WTC11 (cell line): ENCODE data around the gene CRKL. TPM values are rescaled to one million over a fixed set of nuclear protein-coding genes. Genes with fewer than 3 reads are reported as not detected.

Experiments used
- ATAC-seq: fragments of 200-7000 bp; cut with Tn5 transposase; 2 replicates; pipeline ENCODE4 v1.10.0; 2021; ENCODE audit warnings: mild to moderate bottlenecking, moderate library complexity
- CTCF ChIA-PET: fragments of 300-600 bp; sonication (Branson Sonifier 250); formaldehyde crosslinking; loops from one replicate; lab custom pipeline; 2021; ENCODE audit warnings: antibody characterized with exemption; lab: Charles Lee
- POLR2A ChIA-PET: fragments of 350-600 bp; sonication (Branson Sonifier 250); formaldehyde crosslinking; loops from one replicate; lab custom pipeline; 2021; ENCODE audit warnings: antibody characterized with exemption; lab: Charles Lee
- DNase-seq: peaks from one replicate; pipeline ENCODE4 v3.0.0; 2021; ENCODE audit warnings: low spot score
- H3K27ac Mint-ChIP-seq: 2 replicates; pipeline ENCODE4 v1.8.0; 2021; ENCODE audit warnings: mixed read lengths
- H3K27me3 Mint-ChIP-seq: 2 replicates; pipeline ENCODE4 v1.8.0; 2021; ENCODE audit warnings: low read depth, mild to moderate bottlenecking, moderate library complexity, mixed read lengths
- H3K36me3 Mint-ChIP-seq: 2 replicates; pipeline ENCODE4 v1.8.0; 2021; ENCODE audit warnings: mixed read lengths
- H3K4me1 Mint-ChIP-seq: 2 replicates; pipeline ENCODE4 v1.8.0; 2022; ENCODE audit warnings: mixed read lengths
- H3K4me3 Mint-ChIP-seq: 2 replicates; pipeline ENCODE4 v1.8.0; 2021; ENCODE audit warnings: mild to moderate bottlenecking, moderate library complexity, mixed read lengths
- H3K9me3 Mint-ChIP-seq: 2 replicates; pipeline ENCODE4 v1.8.0; 2021; ENCODE audit warnings: mixed read lengths
- FOXJ3 ChIP-seq: sonication (generic); formaldehyde crosslinking; IDR thresholded peaks from 2 replicates; pipeline ENCODE4 v1.9.0; 2021; ENCODE audit warnings: missing genetic modification reagents, mild to moderate bottlenecking, borderline replicate concordance
- FOXP4 ChIP-seq: sonication (generic); formaldehyde crosslinking; IDR thresholded peaks from 2 replicates; pipeline ENCODE4 v1.8.0; 2022; ENCODE audit warnings: mild to moderate bottlenecking, missing genetic modification reagents
- GABPB1 ChIP-seq: sonication (generic); formaldehyde crosslinking; IDR thresholded peaks from 2 replicates; pipeline ENCODE4 v1.8.1; 2023; ENCODE audit warnings: mild to moderate bottlenecking, missing genetic modification reagents
- MYBL2 ChIP-seq: sonication (generic); formaldehyde crosslinking; IDR thresholded peaks from 2 replicates; pipeline ENCODE4 v1.8.1; 2023; ENCODE audit warnings: mild to moderate bottlenecking, moderate library complexity, missing genetic modification reagents
- NFE2L1 ChIP-seq: sonication (generic); formaldehyde crosslinking; IDR thresholded peaks from 2 replicates; pipeline ENCODE4 v1.8.1; 2023; ENCODE audit warnings: missing genetic modification reagents
- OVOL2 ChIP-seq: fragments of 250-450 bp; sonication (Bioruptor Pico); IDR thresholded peaks from 2 replicates; pipeline ENCODE4 v1.9.0; 2021; ENCODE audit warnings: mild to moderate bottlenecking, borderline replicate concordance
- SOX15 ChIP-seq: fragments of 250-450 bp; sonication (Bioruptor Pico); IDR thresholded peaks from 2 replicates; pipeline ENCODE4 v1.9.0; 2021; ENCODE audit warnings: mild to moderate bottlenecking
- TCF7 ChIP-seq: sonication (generic); formaldehyde crosslinking; IDR thresholded peaks from 2 replicates; pipeline ENCODE4 v1.8.0; 2022; ENCODE audit warnings: mild to moderate bottlenecking, low read depth, missing genetic modification reagents, moderate library complexity
- USF1 ChIP-seq: sonication (generic); formaldehyde crosslinking; IDR thresholded peaks from 2 replicates; pipeline ENCODE4 v1.8.0; 2022; ENCODE audit warnings: mild to moderate bottlenecking, missing genetic modification reagents
- ZBTB21 ChIP-seq: sonication (generic); formaldehyde crosslinking; IDR thresholded peaks from 2 replicates; pipeline ENCODE4 v1.8.1; 2023; ENCODE audit warnings: mild to moderate bottlenecking, missing genetic modification reagents, borderline replicate concordance
- ZNF281 ChIP-seq: sonication (generic); formaldehyde crosslinking; IDR thresholded peaks from 2 replicates; pipeline ENCODE4 v1.8.0; 2023; ENCODE audit warnings: mild to moderate bottlenecking, missing genetic modification reagents
- ZNF396 ChIP-seq: fragments of 250-450 bp; sonication (Bioruptor Pico); IDR thresholded peaks from 2 replicates; pipeline ENCODE4 v1.8.0; 2021; ENCODE audit warnings: mild to moderate bottlenecking, moderate library complexity, borderline replicate concordance
- ZNF532 ChIP-seq: fragments of 250-450 bp; sonication (Bioruptor Pico); IDR thresholded peaks from 2 replicates; pipeline ENCODE4 v1.9.0; 2021; ENCODE audit warnings: mild to moderate bottlenecking, borderline replicate concordance
- ZSCAN18 ChIP-seq: fragments of 250-450 bp; sonication (Bioruptor Pico); IDR thresholded peaks from 2 replicates; pipeline ENCODE4 v2.1.2; 2022; ENCODE audit warnings: mild to moderate bottlenecking, moderate library complexity
- total RNA-seq: library from RNA; stranded (reverse); gene quantifications from 3 replicates; pipeline ENCODE4 v1.2.3, GENCODE V29; 2021
- TF ChIP-seq, protein P1 (sequence below): fragments of 250-450 bp; sonication (Bioruptor Pico); IDR thresholded peaks from 2 replicates; pipeline ENCODE4 v1.9.0; 2021; ENCODE audit warnings: mild to moderate bottlenecking

CRKL gene
- total RNA-seq, 1 experiment from 2014 or later, result 114 TPM

DNA sequence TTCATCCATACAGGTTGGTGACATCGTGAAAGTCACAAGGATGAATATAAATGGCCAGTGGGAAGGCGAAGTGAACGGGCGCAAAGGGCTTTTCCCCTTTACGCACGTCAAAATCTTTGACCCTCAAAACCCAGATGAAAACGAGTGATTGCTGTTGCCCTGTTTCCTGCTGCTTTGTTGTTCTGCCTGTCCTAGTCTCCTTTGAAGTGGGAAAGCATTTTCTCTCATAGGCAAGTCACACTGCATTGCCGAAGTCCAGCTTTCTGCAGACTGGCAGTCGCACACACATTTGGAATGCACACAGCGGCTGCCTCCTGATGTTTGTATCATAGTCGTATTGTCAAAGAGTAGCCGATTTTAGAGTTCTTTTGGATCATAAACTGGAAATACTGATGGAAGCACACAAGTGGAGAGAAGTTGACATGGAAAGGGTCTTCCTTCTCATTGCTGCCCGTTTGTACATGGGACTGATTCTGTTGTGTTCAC, 32.5 kb downstream of the CRKL start:
- DNase-seq (no peak), ATAC-seq (no peak)
- Mint-ChIP-seq H3K4me3 (no peak overlapping the region), H3K36me3 (peaks cover 42% of the 10 kb centered on the region), H3K9me3 (no peaks in the 10 kb centered on the region), H3K27ac (peak overlapping the region; percentile 66; the same call in 1 of the 2 replicates), H3K4me1 (peaks cover 23% of the 10 kb centered on the region), H3K27me3 (no peaks in the 10 kb centered on the region)
- POLR2A ChIA-PET, result no interaction called here
- TF ChIP-seq ZNF281 (CRISPR knock-in tag) (no peak), GABPB1 (CRISPR knock-in tag) (peak; percentile 39; the same call in 1 of the 2 replicates)
- TF ChIP-seq, protein P1, sequence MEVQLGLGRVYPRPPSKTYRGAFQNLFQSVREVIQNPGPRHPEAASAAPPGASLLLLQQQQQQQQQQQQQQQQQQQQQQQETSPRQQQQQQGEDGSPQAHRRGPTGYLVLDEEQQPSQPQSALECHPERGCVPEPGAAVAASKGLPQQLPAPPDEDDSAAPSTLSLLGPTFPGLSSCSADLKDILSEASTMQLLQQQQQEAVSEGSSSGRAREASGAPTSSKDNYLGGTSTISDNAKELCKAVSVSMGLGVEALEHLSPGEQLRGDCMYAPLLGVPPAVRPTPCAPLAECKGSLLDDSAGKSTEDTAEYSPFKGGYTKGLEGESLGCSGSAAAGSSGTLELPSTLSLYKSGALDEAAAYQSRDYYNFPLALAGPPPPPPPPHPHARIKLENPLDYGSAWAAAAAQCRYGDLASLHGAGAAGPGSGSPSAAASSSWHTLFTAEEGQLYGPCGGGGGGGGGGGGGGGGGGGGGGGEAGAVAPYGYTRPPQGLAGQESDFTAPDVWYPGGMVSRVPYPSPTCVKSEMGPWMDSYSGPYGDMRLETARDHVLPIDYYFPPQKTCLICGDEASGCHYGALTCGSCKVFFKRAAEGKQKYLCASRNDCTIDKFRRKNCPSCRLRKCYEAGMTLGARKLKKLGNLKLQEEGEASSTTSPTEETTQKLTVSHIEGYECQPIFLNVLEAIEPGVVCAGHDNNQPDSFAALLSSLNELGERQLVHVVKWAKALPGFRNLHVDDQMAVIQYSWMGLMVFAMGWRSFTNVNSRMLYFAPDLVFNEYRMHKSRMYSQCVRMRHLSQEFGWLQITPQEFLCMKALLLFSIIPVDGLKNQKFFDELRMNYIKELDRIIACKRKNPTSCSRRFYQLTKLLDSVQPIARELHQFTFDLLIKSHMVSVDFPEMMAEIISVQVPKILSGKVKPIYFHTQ (CRISPR knock-in tag), result no peak
- CTCF ChIA-PET, result no interaction called here

GRCh38 chr22:20951151-20951931, 34.1 kb downstream of the CRKL start:
- Mint-ChIP-seq H3K4me3 (no peak overlapping the region), H3K27ac (0 out of 2 replicates have a peak overlapping the region, but pooled peaks have one; percentile 53), H3K4me1 (peaks cover 15% of the 10 kb centered on the region), H3K36me3 (peaks cover 42% of the 10 kb centered on the region), H3K9me3 (no peaks in the 10 kb centered on the region), H3K27me3 (0 out of 2 replicates have a peak, but pooled peaks cover under 1% of the 10 kb centered on the region)
- ChIA-PET POLR2A (no interaction called here), CTCF (interaction anchor here (0.6 to 1.1 kb wide), 3 partner anchors 31 to 168 kb away, joined by 3 read pairs; partner anchors contain the start of gene LZTR1)
- DNase-seq, result no peak
- no peak for ATAC-seq
- TF ChIP-seq ZSCAN18 (CRISPR knock-in tag), result no peak
- no peak for TF ChIP-seq MYBL2 (CRISPR knock-in tag)
- no peak for TF ChIP-seq FOXP4 (CRISPR knock-in tag)
- TF ChIP-seq ZNF532 (CRISPR knock-in tag), result no peak
- no peak for TF ChIP-seq ZBTB21 (CRISPR knock-in tag)
- no peak for TF ChIP-seq TCF7 (CRISPR knock-in tag)
- TF ChIP-seq ZNF281 (CRISPR knock-in tag), result no peak
- no peak for TF ChIP-seq USF1 (CRISPR knock-in tag)
- TF ChIP-seq ZNF396 (CRISPR knock-in tag), result no peak
- no peak for TF ChIP-seq FOXJ3 (CRISPR knock-in tag)
- TF ChIP-seq NFE2L1 (CRISPR knock-in tag), result no peak
- no peak for TF ChIP-seq OVOL2 (CRISPR knock-in tag)
- TF ChIP-seq SOX15 (CRISPR knock-in tag), result no peak
